ENCODE results near the gene IRS2.
A peak's percentile ranks its signal among the peaks of the same experiment; 100 is the strongest.
"Not testable (repeated sequence)": the region's sequence is repeated elsewhere in the genome, so short reads cannot be mapped to it uniquely, and the experiment has no call there.

IRS2 gene

GRCh38 chr13:109786457-109787134 lies at the start of gene IRS2:
Gene IRS2 (minus strand): TSS chr13:109786583. CDS start chr13:109786053, 530 bp downstream.
- peak; percentile 97 for DNase-seq

GRCh38 chr13:109834973-109835720 lies 48.8 kb upstream of the IRS2 start:
- DNase-seq, result no peak

GRCh38 chr13:109833940-109834339 lies 47.6 kb upstream of the IRS2 start:
- no peak for DNase-seq

GRCh38 chr13:109833071-109833470 lies 46.7 kb upstream of the IRS2 start:
- no peak for DNase-seq

GRCh38 chr13:109828591-109829316 lies 42.4 kb upstream of the IRS2 start:
- not testable (repeated sequence) for DNase-seq

GRCh38 chr13:109823201-109823600 lies 36.8 kb upstream of the IRS2 start:
- not testable (repeated sequence) for DNase-seq

- no peak for DNase-seq
These were observed 34.7 kb upstream of the IRS2 start for GRCh38 chr13:109821103-109821502.

- DNase-seq, result no peak
These were observed 33.5 kb upstream of the IRS2 start for GRCh38 chr13:109819874-109820273.

- peak; percentile 33 for DNase-seq
These were observed 32.5 kb upstream of the IRS2 start for GRCh38 chr13:109818886-109819285.

- DNase-seq, result no peak
These were observed 31.5 kb upstream of the IRS2 start for GRCh38 chr13:109817591-109818535.

GRCh38 chr13:109816808-109817203 lies 30.4 kb upstream of the IRS2 start:
- peak; percentile 63 for DNase-seq

GRCh38 chr13:109816112-109816807 lies 29.9 kb upstream of the IRS2 start:
- DNase-seq, result peak; percentile 17

GRCh38 chr13:109815651-109816050 lies 29.3 kb upstream of the IRS2 start:
- no peak for DNase-seq

- no peak for DNase-seq
These were observed 27.3 kb upstream of the IRS2 start for GRCh38 chr13:109813663-109814062.

GRCh38 chr13:109812382-109812781 lies 26.0 kb upstream of the IRS2 start:
- DNase-seq, result no peak

- DNase-seq, result no peak
These were observed 24.6 kb upstream of the IRS2 start for GRCh38 chr13:109810761-109811510.

GRCh38 chr13:109809216-109809932 lies 23.0 kb upstream of the IRS2 start:
- DNase-seq, result no peak

- DNase-seq, result no peak
These were observed 21.0 kb upstream of the IRS2 start for GRCh38 chr13:109807345-109807744.

- DNase-seq, result no peak
These were observed 18.3 kb upstream of the IRS2 start for GRCh38 chr13:109804654-109805053.

GRCh38 chr13:109803825-109804224 lies 17.4 kb upstream of the IRS2 start:
- no peak for DNase-seq
